HepG2 (cell line): ENCODE measurements around the gene TREH. TPM values are rescaled to one million over a fixed set of nuclear protein-coding genes. Genes with fewer than 3 reads are reported as not detected.

Experiments used
- ATAC-seq: fragments of 200-7000 bp; cut with Tn5 transposase; 3 replicates; pipeline ENCODE4 v1.9.1; 2020; ENCODE audit warnings: mild to moderate bottlenecking, moderate library complexity
- BruUV-seq: library from RNA; stranded (reverse); fragments of 400-500 nt; replicated peaks from 2 replicates; lab custom pipeline; 2021; lab: Mats Ljungman, UMichigan
- CTCF ChIA-PET: fragments of 300-600 bp; formaldehyde crosslinking; extraction: SDS; loops from one replicate; lab custom pipeline; 2021; ENCODE audit warnings: low total read pairs, inconsistent platforms, low intra/inter-chr PET ratio; lab: Yijun Ruan, JAX
- POLR2A ChIA-PET: fragments of 350-600 bp; sonication (Branson Sonifier 250); formaldehyde crosslinking; loops from one replicate; lab custom pipeline; 2020; ENCODE audit warnings: antibody characterized with exemption, inconsistent platforms; lab: Yijun Ruan, JAX
- DNase-seq: peaks from one replicate; pipeline ENCODE4 v3.0.0-alpha.2; 2015; ENCODE audit warnings: low spot score
- FAIRE-seq: peaks from 3 replicates; lab custom pipeline; 2011; peaks lifted over from hg19 to GRCh38; lab: Jason Lieb, UNC
- H2AFZ ChIP-seq: one replicate; pipeline ENCODE4 v1.6.1; 2011; ENCODE audit warnings: low read length, inconsistent platforms
- H3K27ac ChIP-seq: fragments of 300-600 bp; 3 replicates; pipeline ENCODE4 v1.8.0; 2011; ENCODE audit warnings: mixed run types, mild to moderate bottlenecking, mixed read lengths, low read length, inconsistent platforms; ENCODE audit not compliant: insufficient read depth; ENCODE audit errors: extremely low read length
- H3K27me3 ChIP-seq, 2 experiments: fragments of 200-600 bp in 1 of 2; 2 replicates in 1 of 2; 3 replicates in 1 of 2; pipeline versions ENCODE4 v1.6.0 to v1.8.0; 2011; ENCODE audit warnings: low read length in 2 of 2, mild to moderate bottlenecking in 2 of 2, moderate library complexity in 2 of 2, inconsistent platforms in 1 of 2; ENCODE audit not compliant: insufficient read depth in 2 of 2, control insufficient read depth in 1 of 2
- H3K36me3 ChIP-seq, 2 experiments: fragments of 200-600 bp in 1 of 2; replicated peaks in 1 of 2; 2 replicates in 1 of 2; 3 replicates in 1 of 2; pipeline versions ENCODE4 v1.5.1 to v1.8.0; 2011; ENCODE audit warnings: low read length in 2 of 2, inconsistent platforms in 1 of 2; ENCODE audit not compliant: insufficient read depth in 2 of 2, control insufficient read depth in 1 of 2
- H3K4me1 ChIP-seq: 2 replicates; pipeline ENCODE4 v1.5.1; 2012; ENCODE audit warnings: low read length, inconsistent platforms; ENCODE audit not compliant: insufficient read depth
- H3K4me2 ChIP-seq: 2 replicates; pipeline ENCODE4 v1.6.0; 2011; ENCODE audit warnings: low read depth, low read length, inconsistent platforms
- H3K4me3 ChIP-seq, 3 experiments: fragments of 200-600 bp in 1 of 3; sonication (generic), shearing (Covaris generic) in 1 of 3; replicated peaks in 1 of 3; 2 replicates each; pipeline ENCODE4 v1.5.1; 2011 to 2016; ENCODE audit warnings: low read length in 3 of 3, inconsistent platforms in 2 of 3, low read depth in 2 of 3, mild to moderate bottlenecking in 2 of 3, control low read depth in 1 of 3, mixed read lengths in 1 of 3; ENCODE audit not compliant: insufficient read depth in 1 of 3
- H3K79me2 ChIP-seq: one replicate; pipeline ENCODE4 v1.6.1; 2011; ENCODE audit warnings: low read length, inconsistent platforms; ENCODE audit not compliant: insufficient read depth
- H3K9ac ChIP-seq: 2 replicates; pipeline ENCODE4 v1.6.0; 2011; ENCODE audit warnings: mild to moderate bottlenecking, low read depth, low read length, inconsistent platforms; ENCODE audit not compliant: insufficient read depth
- H3K9me3 ChIP-seq: 2 replicates; pipeline ENCODE4 v1.5.1; 2012; ENCODE audit warnings: mild to moderate bottlenecking, low read length
- H4K20me1 ChIP-seq: 2 replicates; pipeline ENCODE4 v1.6.0; 2011; ENCODE audit warnings: inconsistent platforms, mild to moderate bottlenecking, low read length, moderate library complexity; ENCODE audit not compliant: insufficient read depth
- BRD4 ChIP-seq: sonication (generic); formaldehyde crosslinking; IDR thresholded peaks from 2 replicates; pipeline ENCODE4 v1.4.0; 2020; ENCODE audit warnings: missing genetic modification reagents
- ELF1 ChIP-seq: sonication (generic); formaldehyde crosslinking; IDR thresholded peaks from 2 replicates; pipeline ENCODE4 v1.4.0; 2020; ENCODE audit warnings: missing genetic modification reagents
- HHEX ChIP-seq: IDR thresholded peaks from 2 replicates; pipeline ENCODE4 v1.6.1; 2016; ENCODE audit warnings: control low read depth
- KDM5B ChIP-seq: sonication (generic); formaldehyde crosslinking; IDR thresholded peaks from 2 replicates; pipeline ENCODE4 v1.4.0; 2020; ENCODE audit warnings: missing genetic modification reagents, mild to moderate bottlenecking, borderline replicate concordance
- NKX3-1 ChIP-seq: sonication (generic); formaldehyde crosslinking; IDR thresholded peaks from 2 replicates; pipeline ENCODE4 v1.5.0; 2020; ENCODE audit warnings: missing genetic modification reagents
- NONO ChIP-seq, 2 experiments: fragments of 450-650 bp in 1 of 2; sonication (generic) in 1 of 2; formaldehyde crosslinking in 1 of 2; IDR thresholded peaks in 1 of 2; conservative IDR thresholded peaks in 1 of 2; 2 replicates each; pipeline versions ENCODE4 v1.6.1 to v1.8.0; 2017 to 2022; ENCODE audit warnings: mild to moderate bottlenecking in 1 of 2, missing genetic modification reagents in 1 of 2, moderate library complexity in 1 of 2
- RBM22 ChIP-seq: fragments of 200-400 bp; formaldehyde crosslinking; optimal IDR thresholded peaks from 2 replicates; pipeline ENCODE3; 2017; ENCODE audit warnings: mild to moderate bottlenecking, low read length, moderate library complexity
- REL ChIP-seq: sonication (generic); formaldehyde crosslinking; conservative IDR thresholded peaks from 2 replicates; pipeline ENCODE4 v1.8.0; 2022; ENCODE audit warnings: mild to moderate bottlenecking, missing genetic modification reagents, moderate library complexity
- SKI ChIP-seq: fragments of 450-650 bp; IDR thresholded peaks from one replicate; pipeline ENCODE4 v1.6.1; 2018; ENCODE audit warnings: mild to moderate bottlenecking; ENCODE audit not compliant: partially characterized antibody
- SMAD3 ChIP-seq: sonication (generic); formaldehyde crosslinking; IDR thresholded peaks from 2 replicates; pipeline ENCODE4 v1.4.0; 2020; ENCODE audit warnings: missing genetic modification reagents
- U2AF2 ChIP-seq: fragments of 200-400 bp; formaldehyde crosslinking; IDR thresholded peaks from 2 replicates; pipeline ENCODE4 v1.6.1; 2017; ENCODE audit warnings: low read depth, mild to moderate bottlenecking, low read length
- ZNF160 ChIP-seq: sonication (generic); formaldehyde crosslinking; IDR thresholded peaks from 2 replicates; pipeline ENCODE4 v1.8.0; 2022; ENCODE audit warnings: mild to moderate bottlenecking, inconsistent platforms, missing genetic modification reagents
- ZNF496 ChIP-seq: sonication (generic); formaldehyde crosslinking; IDR thresholded peaks from 2 replicates; pipeline ENCODE4 v1.8.1; 2023; ENCODE audit warnings: mild to moderate bottlenecking, moderate library complexity, missing genetic modification reagents; ENCODE audit not compliant: insufficient replicate concordance
- WGBS: methylation state at CpG from one replicate; pipeline ENCODE4 v1.1.6; 2017; ENCODE audit warnings: low lambda C conversion rate; 5-methylcytosine and 5-hydroxymethylcytosine counted together
- in situ Hi-C: cut with HindIII; loops from 2 replicates; pipeline ENCODE4 v1.10.0; 2017; ENCODE audit warnings: low pct_unique_long_range_greater_than_20kb; ENCODE audit not compliant: extremely low pct_ligation_motif_present
- intact Hi-C: fragments of 100-400 bp; cut with micrococcal nuclease; formaldehyde crosslinking; loops from one replicate; pipeline ENCODE4 v1.10.0; 2022; ENCODE audit not compliant: unreplicated experiment
- polyA plus RNA-seq, 8 experiments: library from polyadenylated mRNA; depleted of rRNA in 3 of 8; stranded (reverse) in 7 of 8; unstranded in 1 of 8; fragments of >200 nt; fragmentation: Illumina TruSeq in 4 of 8; extraction: Trizol in 4 of 8; gene quantifications; 2 replicates each; pipeline versions ENCODE4 v1.2.1 to v1.2.3, GENCODE V29; 2011 to 2016; ENCODE audit warnings: low read depth in 4 of 8, missing spikeins in 1 of 8, mixed read lengths in 1 of 8; ENCODE audit not compliant: insufficient read depth in 1 of 8
- total RNA-seq, 5 experiments: library from RNA; depleted of rRNA; stranded (reverse); fragments of >200 nt; fragmentation: Illumina TruSeq; extraction: Trizol; gene quantifications; 2 replicates each; pipeline ENCODE4 v1.2.3, GENCODE V29; 2016; ENCODE audit warnings: low read depth in 1 of 5
- TF ChIP-seq, protein P1 (sequence below): sonication (generic); formaldehyde crosslinking; IDR thresholded peaks from 2 replicates; pipeline ENCODE4 v1.5.0; 2020; ENCODE audit warnings: missing genetic modification reagents
- TF ChIP-seq, protein P2 (sequence below): sonication (generic); formaldehyde crosslinking; IDR thresholded peaks from 2 replicates; pipeline ENCODE4 v1.5.0; 2020; ENCODE audit warnings: mild to moderate bottlenecking, missing genetic modification reagents
- TF ChIP-seq, protein P3 (sequence below): sonication (generic); formaldehyde crosslinking; IDR thresholded peaks from 2 replicates; pipeline ENCODE4 v1.5.1; 2020; ENCODE audit warnings: missing genetic modification reagents, mild to moderate bottlenecking, borderline replicate concordance

The TREH gene
- total and polyA plus RNA-seq, 2 of the 13 experiments (the other 11 are each of a cell fraction or from before 2014, with no cell fraction given) = 0.53 to 0.86 TPM

DNA sequence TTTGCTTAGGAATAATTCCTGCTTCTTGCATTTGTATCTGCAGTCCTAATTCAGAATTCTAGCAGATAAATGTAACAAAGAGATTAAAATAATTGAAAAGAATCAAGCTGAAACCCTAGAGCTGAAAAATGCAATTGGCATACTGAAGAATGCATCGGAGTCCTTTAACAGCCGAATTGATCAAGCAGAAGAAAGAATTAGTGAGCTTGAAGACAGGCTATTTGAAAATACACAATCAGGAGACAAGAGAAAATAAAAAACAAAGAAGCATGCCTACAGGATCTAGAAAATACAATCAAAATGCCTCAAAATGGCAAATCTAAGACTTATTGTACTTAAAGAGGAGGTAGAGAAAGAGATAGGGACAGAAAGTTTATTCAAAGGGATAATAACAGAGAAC is 8.2 kb downstream of the TREH start:
- Histone ChIP-seq H3K4me3 (no peak overlapping the region), H3K4me2 (no peak overlapping the region), H2AFZ (no peak overlapping the region), H3K9ac (no peak overlapping the region), H3K4me1 (peaks cover 44% of the 10 kb centered on the region), H4K20me1 (no peaks in the 10 kb centered on the region), H3K27me3 (no peaks in the 10 kb centered on the region), H3K27ac (no peak overlapping the region), H3K36me3 (no peaks in the 10 kb centered on the region), H3K79me2 (no peaks in the 10 kb centered on the region), H3K9me3 (no peaks in the 10 kb centered on the region)
- intact Hi-C loops (no loop called here), in situ Hi-C loops (no loop called here)
- TF ChIP-seq BRD4 (CRISPR knock-in tag) (no peak), ZNF160 (CRISPR knock-in tag) (peak; percentile 97), HHEX (CRISPR knock-in tag) (no peak)
- TF ChIP-seq, protein P1, sequence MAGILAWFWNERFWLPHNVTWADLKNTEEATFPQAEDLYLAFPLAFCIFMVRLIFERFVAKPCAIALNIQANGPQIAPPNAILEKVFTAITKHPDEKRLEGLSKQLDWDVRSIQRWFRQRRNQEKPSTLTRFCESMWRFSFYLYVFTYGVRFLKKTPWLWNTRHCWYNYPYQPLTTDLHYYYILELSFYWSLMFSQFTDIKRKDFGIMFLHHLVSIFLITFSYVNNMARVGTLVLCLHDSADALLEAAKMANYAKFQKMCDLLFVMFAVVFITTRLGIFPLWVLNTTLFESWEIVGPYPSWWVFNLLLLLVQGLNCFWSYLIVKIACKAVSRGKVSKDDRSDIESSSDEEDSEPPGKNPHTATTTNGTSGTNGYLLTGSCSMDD (CRISPR knock-in tag) = no peak
- POLR2A ChIA-PET = no interaction called here
- BruUV-seq = no TSS peak
- no peak for DNase-seq
- ATAC-seq = no peak
- FAIRE-seq = no peak
- 91% methylated on average over 2 of the region's 2 CpGs for WGBS
- CTCF ChIA-PET = no interaction called here

DNA sequence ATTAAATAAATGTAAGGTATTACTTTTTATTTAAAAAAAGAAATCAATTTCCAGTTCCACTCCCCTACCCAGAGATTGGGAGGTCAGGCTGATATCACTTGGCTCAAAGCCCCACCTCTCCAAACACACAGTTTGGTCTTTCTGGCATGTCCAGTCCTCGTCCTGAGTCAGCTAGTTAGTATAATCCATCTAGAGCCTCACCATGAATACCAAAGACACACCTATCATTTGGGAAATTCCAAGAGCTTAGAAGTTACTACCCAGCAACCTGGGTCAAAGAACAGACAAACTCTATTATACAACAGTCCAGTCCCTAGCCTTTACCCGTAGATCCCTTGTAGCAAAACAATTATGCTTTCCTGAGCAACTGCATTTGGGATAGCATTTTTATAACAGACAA is 9.4 kb downstream of the TREH start:
- Histone ChIP-seq H3K4me1 (peaks cover 37% of the 10 kb centered on the region), H4K20me1 (no peaks in the 10 kb centered on the region), H3K27ac (no peak overlapping the region), H3K9me3 (no peaks in the 10 kb centered on the region), H2AFZ (no peak overlapping the region), H3K27me3 (no peaks in the 10 kb centered on the region), H3K4me3 (no peak overlapping the region), H3K9ac (no peak overlapping the region), H3K36me3 (no peaks in the 10 kb centered on the region), H3K4me2 (no peak overlapping the region), H3K79me2 (no peaks in the 10 kb centered on the region)
- BruUV-seq = no TSS peak
- ChIA-PET POLR2A (no interaction called here), CTCF (no interaction called here)
- no peak for FAIRE-seq
- in situ Hi-C loops = no loop called here
- no peak for ATAC-seq
- 6% methylated on average over 2 of the region's 2 CpGs for WGBS
- no peak for DNase-seq
- intact Hi-C loops = no loop called here
- TF ChIP-seq, protein P2, sequence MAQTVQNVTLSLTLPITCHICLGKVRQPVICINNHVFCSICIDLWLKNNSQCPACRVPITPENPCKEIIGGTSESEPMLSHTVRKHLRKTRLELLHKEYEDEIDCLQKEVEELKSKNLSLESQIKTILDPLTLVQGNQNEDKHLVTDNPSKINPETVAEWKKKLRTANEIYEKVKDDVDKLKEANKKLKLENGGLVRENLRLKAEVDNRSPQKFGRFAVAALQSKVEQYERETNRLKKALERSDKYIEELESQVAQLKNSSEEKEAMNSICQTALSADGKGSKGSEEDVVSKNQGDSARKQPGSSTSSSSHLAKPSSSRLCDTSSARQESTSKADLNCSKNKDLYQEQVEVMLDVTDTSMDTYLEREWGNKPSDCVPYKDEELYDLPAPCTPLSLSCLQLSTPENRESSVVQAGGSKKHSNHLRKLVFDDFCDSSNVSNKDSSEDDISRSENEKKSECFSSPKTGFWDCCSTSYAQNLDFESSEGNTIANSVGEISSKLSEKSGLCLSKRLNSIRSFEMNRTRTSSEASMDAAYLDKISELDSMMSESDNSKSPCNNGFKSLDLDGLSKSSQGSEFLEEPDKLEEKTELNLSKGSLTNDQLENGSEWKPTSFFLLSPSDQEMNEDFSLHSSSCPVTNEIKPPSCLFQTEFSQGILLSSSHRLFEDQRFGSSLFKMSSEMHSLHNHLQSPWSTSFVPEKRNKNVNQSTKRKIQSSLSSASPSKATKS (CRISPR knock-in tag) = no peak
- TF ChIP-seq KDM5B (no peak), RBM22 (no peak), ZNF496 (no peak), ELF1 (no peak), NONO (IDR thresholded peaks at IDR 0.05) (no peak), NONO (CRISPR knock-in tag; conservative IDR thresholded peaks at IDR 0.05) (no peak), U2AF2 (no peak), NKX3-1 (CRISPR knock-in tag) (no peak), REL (CRISPR knock-in tag) (no peak), SMAD3 (no peak), SKI (no peak)
- TF ChIP-seq, protein P3, sequence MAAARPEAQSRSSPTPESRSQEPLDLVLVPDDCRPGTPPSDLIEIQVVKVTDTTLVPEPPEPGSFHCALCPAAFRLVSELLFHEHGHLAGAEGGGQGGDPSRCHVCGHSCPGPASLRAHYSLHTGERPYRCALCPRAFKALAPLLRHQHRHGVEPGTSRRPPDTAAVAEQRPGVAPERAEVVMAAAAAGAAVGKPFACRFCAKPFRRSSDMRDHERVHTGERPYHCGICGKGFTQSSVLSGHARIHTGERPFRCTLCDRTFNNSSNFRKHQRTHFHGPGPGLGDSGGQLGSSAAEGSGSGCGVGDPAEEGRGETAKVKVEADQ (CRISPR knock-in tag) = no peak
